Ishikawa (cell line): ENCODE data around the gene MARS1.

Experiments used
- CREB1 ChIP-seq: IDR thresholded peaks from 2 replicates; pipeline ENCODE4 v1.6.1; 2012; ENCODE audit warnings: low read depth
- EP300 ChIP-seq: IDR thresholded peaks from 2 replicates; pipeline ENCODE4 v1.6.1; 2012; ENCODE audit warnings: borderline replicate concordance
- YY1 ChIP-seq: IDR thresholded peaks from 2 replicates; pipeline ENCODE4 v1.6.1; 2012; ENCODE audit warnings: low read depth
- TF ChIP-seq, protein P1 (sequence below): IDR thresholded peaks from 2 replicates; pipeline ENCODE4 v1.6.1; 2012
- TF ChIP-seq, protein P2 (sequence below): IDR thresholded peaks from 2 replicates; pipeline ENCODE4 v1.6.1; 2012; ENCODE audit warnings: low read depth, mild to moderate bottlenecking

DNA sequence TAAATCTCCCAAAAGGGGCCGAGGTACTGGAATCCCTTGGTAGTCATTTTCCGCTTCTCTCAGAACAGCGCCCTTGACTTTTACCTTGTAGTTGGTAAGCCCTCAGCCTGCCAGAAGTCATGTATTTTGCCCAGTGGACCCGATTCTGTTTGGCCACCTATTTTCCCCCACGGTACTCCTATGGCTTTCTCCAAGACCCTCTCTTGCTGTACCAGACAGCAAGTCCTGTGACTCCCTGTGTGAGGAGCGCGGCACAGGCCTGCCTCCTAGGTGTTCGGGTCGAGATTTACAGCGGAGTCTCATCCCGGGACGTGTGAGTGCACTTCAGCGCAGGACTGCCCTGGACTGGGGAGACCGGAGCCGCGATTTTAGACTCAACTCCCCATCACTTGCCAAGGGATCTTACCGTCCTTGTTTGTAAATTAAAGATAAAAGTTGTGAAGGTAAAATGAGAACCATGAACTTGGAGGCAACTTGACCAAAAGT lies 33.7 kb downstream of the MARS1 start:
- TF ChIP-seq, protein P1, sequence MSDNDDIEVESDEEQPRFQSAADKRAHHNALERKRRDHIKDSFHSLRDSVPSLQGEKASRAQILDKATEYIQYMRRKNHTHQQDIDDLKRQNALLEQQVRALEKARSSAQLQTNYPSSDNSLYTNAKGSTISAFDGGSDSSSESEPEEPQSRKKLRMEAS: no peak
- no peak for TF ChIP-seq CREB1
- no peak for TF ChIP-seq YY1
- no peak for TF ChIP-seq EP300
- TF ChIP-seq, protein P2, sequence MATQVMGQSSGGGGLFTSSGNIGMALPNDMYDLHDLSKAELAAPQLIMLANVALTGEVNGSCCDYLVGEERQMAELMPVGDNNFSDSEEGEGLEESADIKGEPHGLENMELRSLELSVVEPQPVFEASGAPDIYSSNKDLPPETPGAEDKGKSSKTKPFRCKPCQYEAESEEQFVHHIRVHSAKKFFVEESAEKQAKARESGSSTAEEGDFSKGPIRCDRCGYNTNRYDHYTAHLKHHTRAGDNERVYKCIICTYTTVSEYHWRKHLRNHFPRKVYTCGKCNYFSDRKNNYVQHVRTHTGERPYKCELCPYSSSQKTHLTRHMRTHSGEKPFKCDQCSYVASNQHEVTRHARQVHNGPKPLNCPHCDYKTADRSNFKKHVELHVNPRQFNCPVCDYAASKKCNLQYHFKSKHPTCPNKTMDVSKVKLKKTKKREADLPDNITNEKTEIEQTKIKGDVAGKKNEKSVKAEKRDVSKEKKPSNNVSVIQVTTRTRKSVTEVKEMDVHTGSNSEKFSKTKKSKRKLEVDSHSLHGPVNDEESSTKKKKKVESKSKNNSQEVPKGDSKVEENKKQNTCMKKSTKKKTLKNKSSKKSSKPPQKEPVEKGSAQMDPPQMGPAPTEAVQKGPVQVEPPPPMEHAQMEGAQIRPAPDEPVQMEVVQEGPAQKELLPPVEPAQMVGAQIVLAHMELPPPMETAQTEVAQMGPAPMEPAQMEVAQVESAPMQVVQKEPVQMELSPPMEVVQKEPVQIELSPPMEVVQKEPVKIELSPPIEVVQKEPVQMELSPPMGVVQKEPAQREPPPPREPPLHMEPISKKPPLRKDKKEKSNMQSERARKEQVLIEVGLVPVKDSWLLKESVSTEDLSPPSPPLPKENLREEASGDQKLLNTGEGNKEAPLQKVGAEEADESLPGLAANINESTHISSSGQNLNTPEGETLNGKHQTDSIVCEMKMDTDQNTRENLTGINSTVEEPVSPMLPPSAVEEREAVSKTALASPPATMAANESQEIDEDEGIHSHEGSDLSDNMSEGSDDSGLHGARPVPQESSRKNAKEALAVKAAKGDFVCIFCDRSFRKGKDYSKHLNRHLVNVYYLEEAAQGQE: no peak
